ENCODE results near the gene KLHL26.

GRCh38 chr19:18620902-18621301 lies 15.9 kb upstream of the KLHL26 start:
- TF ChIP-seq CTCF (IDR thresholded peaks at IDR 0.05): no peak
- no peak for TF ChIP-seq POLR2AphosphoS5 (IDR thresholded peaks at IDR 0.05; ENCODE audit: insufficient read depth in 1 of 2, low read depth in 1 of 2)

Measured in vagina (tissue), 2 donors.